Measurements from ENCODE around the gene AKAP12.

DNA sequence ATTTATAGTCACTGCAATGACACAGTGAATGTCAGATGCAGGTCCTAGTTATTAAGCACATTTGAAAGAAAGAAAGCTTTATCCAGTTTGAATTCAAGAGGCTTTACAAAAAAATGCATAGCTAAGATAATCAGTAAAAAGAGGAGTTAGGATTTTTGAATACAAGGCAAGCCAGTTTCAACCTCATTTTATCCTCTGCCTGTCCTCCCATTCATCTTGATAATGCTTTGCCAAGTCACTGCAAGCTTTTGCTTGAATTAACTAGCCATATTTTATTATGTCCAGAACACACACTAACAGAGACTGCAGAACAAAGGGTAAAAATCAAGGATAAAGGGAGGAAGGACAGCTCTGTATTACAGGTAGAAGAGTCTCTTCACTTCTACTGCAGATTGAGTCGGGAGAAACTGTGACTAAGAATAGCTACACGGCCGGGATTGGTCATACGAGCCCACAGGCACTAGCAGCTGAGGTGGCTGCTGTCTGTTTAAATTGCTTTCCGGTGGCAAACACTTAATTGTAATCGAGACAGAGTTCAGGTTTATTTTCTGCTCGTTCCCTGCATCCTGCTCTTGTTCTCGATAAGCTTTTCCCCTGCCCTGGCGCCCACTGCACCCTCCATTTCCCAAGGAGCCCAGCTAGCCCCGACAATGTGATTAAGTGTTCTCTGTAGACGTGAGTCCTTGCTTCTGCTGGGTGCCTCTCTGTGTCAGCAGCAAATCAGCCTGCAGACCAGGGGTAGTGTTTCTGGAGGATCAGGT lies 30.5 kb upstream of the AKAP12 start:
- TF ChIP-seq, protein P1, sequence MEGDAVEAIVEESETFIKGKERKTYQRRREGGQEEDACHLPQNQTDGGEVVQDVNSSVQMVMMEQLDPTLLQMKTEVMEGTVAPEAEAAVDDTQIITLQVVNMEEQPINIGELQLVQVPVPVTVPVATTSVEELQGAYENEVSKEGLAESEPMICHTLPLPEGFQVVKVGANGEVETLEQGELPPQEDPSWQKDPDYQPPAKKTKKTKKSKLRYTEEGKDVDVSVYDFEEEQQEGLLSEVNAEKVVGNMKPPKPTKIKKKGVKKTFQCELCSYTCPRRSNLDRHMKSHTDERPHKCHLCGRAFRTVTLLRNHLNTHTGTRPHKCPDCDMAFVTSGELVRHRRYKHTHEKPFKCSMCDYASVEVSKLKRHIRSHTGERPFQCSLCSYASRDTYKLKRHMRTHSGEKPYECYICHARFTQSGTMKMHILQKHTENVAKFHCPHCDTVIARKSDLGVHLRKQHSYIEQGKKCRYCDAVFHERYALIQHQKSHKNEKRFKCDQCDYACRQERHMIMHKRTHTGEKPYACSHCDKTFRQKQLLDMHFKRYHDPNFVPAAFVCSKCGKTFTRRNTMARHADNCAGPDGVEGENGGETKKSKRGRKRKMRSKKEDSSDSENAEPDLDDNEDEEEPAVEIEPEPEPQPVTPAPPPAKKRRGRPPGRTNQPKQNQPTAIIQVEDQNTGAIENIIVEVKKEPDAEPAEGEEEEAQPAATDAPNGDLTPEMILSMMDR (IDR thresholded peaks at IDR 0.05; ENCODE audit: low read depth, low read length, poor library complexity, severe bottlenecking) = no peak
- TF ChIP-seq EZH2phosphoT487 (IDR thresholded peaks at IDR 0.05; ENCODE audit: borderline replicate concordance, low read length) = no peak

All from DOHH2 (cell line).